HG02973 (cell line): Measurements from ENCODE around the gene IL3.

ENCODE experiments used
- ATAC-seq: cut with Tn5 transposase; IDR thresholded peaks from one replicate; pipeline ENCODE4 v1.9.1; 2021; ENCODE audit warnings: moderate library complexity; ENCODE audit not compliant: unreplicated experiment

IL3 gene

GRCh38 chr5:132110930-132111329 is 50.5 kb downstream of the IL3 start:
- ATAC-seq = no peak

DNA sequence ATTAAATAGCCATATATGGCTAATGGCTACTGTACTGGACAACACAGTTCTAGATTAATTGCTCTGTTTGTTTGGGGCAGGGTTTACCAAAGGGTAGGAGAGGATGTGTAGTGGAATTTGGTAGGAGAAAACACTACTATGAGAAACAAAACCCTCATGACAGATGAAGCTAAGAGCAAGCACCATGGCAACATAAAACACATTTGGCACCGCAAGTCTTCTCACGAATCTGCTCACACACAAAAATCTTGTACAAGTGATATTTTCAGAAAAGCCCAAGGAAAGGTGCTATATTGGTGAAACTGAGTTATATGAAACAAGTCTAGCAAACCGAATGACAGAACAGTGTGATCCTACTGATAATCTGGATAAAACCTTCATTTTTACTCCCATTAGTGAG is 51.7 kb downstream of the IL3 start:
- ATAC-seq = no peak
